HepG2 (cell line): ENCODE results near the gene SLC25A5. TPM values are rescaled to one million over a fixed set of nuclear protein-coding genes. Genes with fewer than 3 reads are reported as not detected.

Source experiments
- CCAR2 ChIP-seq: fragments of 200-400 bp; formaldehyde crosslinking; optimal IDR thresholded peaks from 2 replicates; pipeline ENCODE3; 2018; ENCODE audit warnings: low read depth, mild to moderate bottlenecking, low read length, moderate library complexity
- CREB3 ChIP-seq: sonication (generic); formaldehyde crosslinking; IDR thresholded peaks from 2 replicates; pipeline ENCODE4 v1.5.0; 2020; ENCODE audit warnings: missing genetic modification reagents
- E2F2 ChIP-seq: sonication (generic); formaldehyde crosslinking; IDR thresholded peaks from 2 replicates; pipeline ENCODE4 v1.4.0; 2020; ENCODE audit warnings: missing genetic modification reagents, borderline replicate concordance
- IKZF5 ChIP-seq: IDR thresholded peaks from 2 replicates; pipeline ENCODE4 v1.6.1; 2018; ENCODE audit warnings: missing genetic modification reagents, mild to moderate bottlenecking, missing compliant biosample characterization
- MED1 ChIP-seq: sonication (generic); formaldehyde crosslinking; IDR thresholded peaks from 2 replicates; pipeline ENCODE4 v1.4.0; 2020; ENCODE audit warnings: missing genetic modification reagents
- NKX3-1 ChIP-seq: sonication (generic); formaldehyde crosslinking; IDR thresholded peaks from 2 replicates; pipeline ENCODE4 v1.5.0; 2020; ENCODE audit warnings: missing genetic modification reagents
- PBX2 ChIP-seq: IDR thresholded peaks from 2 replicates; pipeline ENCODE4 v1.6.1; 2016; ENCODE audit warnings: control low read depth
- SIX4 ChIP-seq: sonication (generic); formaldehyde crosslinking; IDR thresholded peaks from 2 replicates; pipeline ENCODE4 v1.4.0; 2020; ENCODE audit warnings: missing genetic modification reagents
- SP140L ChIP-seq: sonication (generic); formaldehyde crosslinking; IDR thresholded peaks from 2 replicates; pipeline ENCODE4 v1.4.0; 2020; ENCODE audit warnings: missing genetic modification reagents, borderline replicate concordance
- TFAP4 ChIP-seq: sonication (generic); IDR thresholded peaks from 2 replicates; pipeline ENCODE4 v1.6.1; 2016; ENCODE audit warnings: low read depth, borderline replicate concordance
- TOPORS ChIP-seq: sonication (generic); formaldehyde crosslinking; IDR thresholded peaks from 2 replicates; pipeline ENCODE4 v1.8.0; 2023; ENCODE audit warnings: mild to moderate bottlenecking, missing genetic modification reagents
- ZBTB33 ChIP-seq: sonication (generic); formaldehyde crosslinking; IDR thresholded peaks from 2 replicates; pipeline ENCODE4 v1.4.0; 2020; ENCODE audit warnings: missing genetic modification reagents
- ZBTB39 ChIP-seq: sonication (generic); formaldehyde crosslinking; IDR thresholded peaks from 2 replicates; pipeline ENCODE4 v1.5.0; 2020; ENCODE audit warnings: missing genetic modification reagents
- ZNF180 ChIP-seq: sonication (generic); formaldehyde crosslinking; IDR thresholded peaks from 2 replicates; pipeline ENCODE4 v1.4.0; 2020; ENCODE audit warnings: low read depth, missing genetic modification reagents, borderline replicate concordance
- ZNF275 ChIP-seq: sonication (generic); formaldehyde crosslinking; IDR thresholded peaks from 2 replicates; pipeline ENCODE4 v1.8.0; 2022; ENCODE audit warnings: missing genetic modification reagents, mild to moderate bottlenecking, inconsistent platforms, borderline replicate concordance
- ZNF382 ChIP-seq: sonication (generic); formaldehyde crosslinking; IDR thresholded peaks from 2 replicates; pipeline ENCODE4 v1.5.0; 2020; ENCODE audit warnings: missing genetic modification reagents, mild to moderate bottlenecking, borderline replicate concordance
- ZNF569 ChIP-seq: sonication (generic); formaldehyde crosslinking; IDR thresholded peaks from 2 replicates; pipeline ENCODE4 v1.5.0; 2020; ENCODE audit warnings: mild to moderate bottlenecking, missing genetic modification reagents, moderate library complexity, borderline replicate concordance
- ZNF761 ChIP-seq: sonication (generic); formaldehyde crosslinking; conservative IDR thresholded peaks from 2 replicates; pipeline ENCODE4 v1.4.0; 2020; ENCODE audit warnings: mild to moderate bottlenecking, missing genetic modification reagents
- polyA plus RNA-seq, 8 experiments: library from polyadenylated mRNA; depleted of rRNA in 3 of 8; stranded (reverse) in 7 of 8; unstranded in 1 of 8; fragments of >200 nt; fragmentation: Illumina TruSeq in 4 of 8; extraction: Trizol in 4 of 8; gene quantifications; 2 replicates each; pipeline versions ENCODE4 v1.2.1 to v1.2.3, GENCODE V29; 2011 to 2016; ENCODE audit warnings: low read depth in 4 of 8, missing spikeins in 1 of 8, mixed read lengths in 1 of 8; ENCODE audit not compliant: insufficient read depth in 1 of 8
- total RNA-seq, 5 experiments: library from RNA; depleted of rRNA; stranded (reverse); fragments of >200 nt; fragmentation: Illumina TruSeq; extraction: Trizol; gene quantifications; 2 replicates each; pipeline ENCODE4 v1.2.3, GENCODE V29; 2016; ENCODE audit warnings: low read depth in 1 of 5

SLC25A5 gene
- total and polyA plus RNA-seq, 2 of the 13 experiments (the other 11 are each of a cell fraction or from before 2014, with no cell fraction given), result 300 to 402 TPM

- TF ChIP-seq E2F2 (CRISPR knock-in tag) (no peak), ZNF761 (CRISPR knock-in tag) (no peak), TOPORS (CRISPR knock-in tag) (no peak), CCAR2 (no peak), ZNF180 (CRISPR knock-in tag) (no peak), TFAP4 (no peak), ZNF382 (CRISPR knock-in tag) (no peak), ZNF569 (CRISPR knock-in tag) (no peak), PBX2 (CRISPR knock-in tag) (no peak), SIX4 (CRISPR knock-in tag) (no peak), NKX3-1 (CRISPR knock-in tag) (no peak), CREB3 (CRISPR knock-in tag) (no peak), ZNF275 (no peak), ZBTB39 (CRISPR knock-in tag) (no peak), ZBTB33 (no peak), IKZF5 (CRISPR knock-in tag) (no peak), MED1 (CRISPR knock-in tag) (peak; percentile 52), SP140L (CRISPR knock-in tag) (no peak)
These were observed at the start of gene SLC25A5 (continued) for GRCh38 chrX:119467842-119468550.
